K562 (cell line): Measurements from ENCODE around the gene FAM53C. TPM values are rescaled to one million over a fixed set of nuclear protein-coding genes. Genes with fewer than 3 reads are reported as not detected.

ENCODE experiments used
- FOXM1 ChIP-seq, 2 experiments: fragments of 450-650 bp in 1 of 2; sonication (generic) in 1 of 2; formaldehyde crosslinking in 1 of 2; IDR thresholded peaks; 2 replicates each; pipeline versions ENCODE4 v1.6.1 to v1.9.0; 2017 to 2022; ENCODE audit warnings: low read depth in 2 of 2, mild to moderate bottlenecking in 2 of 2, missing genetic modification reagents in 1 of 2, moderate library complexity in 1 of 2
- HNRNPUL1 ChIP-seq: fragments of 200-400 bp; formaldehyde crosslinking; IDR thresholded peaks from 2 replicates; pipeline ENCODE4 v1.6.1; 2017; ENCODE audit warnings: low read length
- ILF3 ChIP-seq: fragments of 450-650 bp; IDR thresholded peaks from 2 replicates; pipeline ENCODE4 v1.6.1; 2018; ENCODE audit warnings: antibody characterized with exemption, mild to moderate bottlenecking, moderate library complexity, borderline replicate concordance
- MBD1 ChIP-seq: fragments of 250-450 bp; sonication (Bioruptor Pico); IDR thresholded peaks from 2 replicates; pipeline ENCODE4 v1.8.0; 2022; ENCODE audit warnings: inconsistent platforms
- MBD2 ChIP-seq: sonication (generic); IDR thresholded peaks from 2 replicates; pipeline ENCODE4 v1.6.1; 2016; ENCODE audit warnings: low read depth, borderline replicate concordance
- MTA1 ChIP-seq: fragments of 450-650 bp; IDR thresholded peaks from 2 replicates; pipeline ENCODE4 v1.6.1; 2017; ENCODE audit warnings: borderline replicate concordance
- NR2C1 ChIP-seq, 2 experiments: fragments of 450-650 bp; IDR thresholded peaks; 2 replicates each; pipeline ENCODE4 v1.6.1; 2017; ENCODE audit warnings: mild to moderate bottlenecking in 2 of 2, antibody characterized with exemption in 1 of 2, inconsistent platforms in 1 of 2, missing compliant biosample characterization in 1 of 2, missing genetic modification characterization in 1 of 2
- TGIF2 ChIP-seq: sonication (generic); formaldehyde crosslinking; IDR thresholded peaks from 2 replicates; pipeline ENCODE4 v1.8.1; 2022; ENCODE audit warnings: mild to moderate bottlenecking, missing genetic modification reagents, moderate library complexity
- ZNF12 ChIP-seq: sonication (generic); formaldehyde crosslinking; IDR thresholded peaks from 2 replicates; pipeline ENCODE4 v1.4.0; 2020; ENCODE audit warnings: mild to moderate bottlenecking, missing genetic modification reagents
- ZNF24 ChIP-seq: fragments of 450-650 bp; IDR thresholded peaks from 2 replicates; pipeline ENCODE4 v1.6.1; 2016
- ZNF263 ChIP-seq: sonication (generic); formaldehyde crosslinking; IDR thresholded peaks from 2 replicates; pipeline ENCODE4 v1.8.0; 2022; ENCODE audit warnings: mild to moderate bottlenecking, missing genetic modification reagents, borderline replicate concordance
- ZNF395 ChIP-seq: fragments of 200-800 bp; sonication (Bioruptor generic); IDR thresholded peaks from 2 replicates; pipeline ENCODE4 v1.6.1; 2017; ENCODE audit warnings: missing genetic modification characterization, missing compliant biosample characterization
- ZNF445 ChIP-seq: fragments of 250-450 bp; sonication (Bioruptor Pico); IDR thresholded peaks from 2 replicates; pipeline ENCODE4 v1.4.0; 2020; ENCODE audit warnings: low read depth, mild to moderate bottlenecking, moderate library complexity
- ZNF583 ChIP-seq: fragments of 250-450 bp; sonication (Bioruptor Pico); IDR thresholded peaks from 2 replicates; pipeline ENCODE4 v1.4.0; 2020
- ZNF699 ChIP-seq: fragments of 250-450 bp; sonication (Bioruptor Pico); IDR thresholded peaks from 2 replicates; pipeline ENCODE4 v1.8.0; 2021; ENCODE audit warnings: mild to moderate bottlenecking, moderate library complexity; ENCODE audit not compliant: insufficient replicate concordance
- polyA plus RNA-seq, 8 experiments: library from polyadenylated mRNA; depleted of rRNA in 4 of 8; stranded (reverse) in 5 of 8; unstranded in 3 of 8; fragments of >200 nt; fragmentation: Nextera tagmentation in 2 of 8; fragmentation: Illumina TruSeq in 1 of 8; extraction: Ambion mirVana in 2 of 8; extraction: Trizol in 1 of 8; gene quantifications; 2 replicates each; pipeline versions ENCODE4 v1.2.1 to v1.2.3, GENCODE V29; 2011 to 2014; ENCODE audit warnings: inconsistent platforms in 1 of 8, missing spikeins in 1 of 8
- total RNA-seq, 7 experiments: library from RNA; depleted of rRNA in 6 of 7; stranded (reverse); fragments of >200 nt in 6 of 7; fragmentation: Illumina TruSeq in 2 of 7; extraction: Trizol in 2 of 7; gene quantifications; 2 replicates each; pipeline versions ENCODE4 v1.2.1 to v1.2.3, GENCODE V29; 2011 to 2021; ENCODE audit warnings: low replicate concordance in 1 of 7
- TF ChIP-seq, protein P1 (sequence below): fragments of 450-650 bp; IDR thresholded peaks from 2 replicates; pipeline ENCODE4 v1.7.0; 2016; ENCODE audit warnings: borderline replicate concordance
- TF ChIP-seq, protein P2 (sequence below): fragments of 450-650 bp; formaldehyde crosslinking; IDR thresholded peaks from 2 replicates; pipeline ENCODE4 v1.4.0; 2020; ENCODE audit warnings: mild to moderate bottlenecking
- TF ChIP-seq, protein P3 (sequence below), 2 experiments: IDR thresholded peaks; 2 replicates each; pipeline ENCODE4 v1.6.1; 2012; ENCODE audit warnings: improper control_type of control experiment in 2 of 2, low read depth in 2 of 2, low read length in 2 of 2, borderline replicate concordance in 1 of 2

Gene FAM53C
- total and polyA plus RNA-seq, 9 of the 15 experiments (the other 6 are each of a cell fraction or from before 2014, with no cell fraction given): 9.7 to 38.5 (median 25.2) TPM

DNA sequence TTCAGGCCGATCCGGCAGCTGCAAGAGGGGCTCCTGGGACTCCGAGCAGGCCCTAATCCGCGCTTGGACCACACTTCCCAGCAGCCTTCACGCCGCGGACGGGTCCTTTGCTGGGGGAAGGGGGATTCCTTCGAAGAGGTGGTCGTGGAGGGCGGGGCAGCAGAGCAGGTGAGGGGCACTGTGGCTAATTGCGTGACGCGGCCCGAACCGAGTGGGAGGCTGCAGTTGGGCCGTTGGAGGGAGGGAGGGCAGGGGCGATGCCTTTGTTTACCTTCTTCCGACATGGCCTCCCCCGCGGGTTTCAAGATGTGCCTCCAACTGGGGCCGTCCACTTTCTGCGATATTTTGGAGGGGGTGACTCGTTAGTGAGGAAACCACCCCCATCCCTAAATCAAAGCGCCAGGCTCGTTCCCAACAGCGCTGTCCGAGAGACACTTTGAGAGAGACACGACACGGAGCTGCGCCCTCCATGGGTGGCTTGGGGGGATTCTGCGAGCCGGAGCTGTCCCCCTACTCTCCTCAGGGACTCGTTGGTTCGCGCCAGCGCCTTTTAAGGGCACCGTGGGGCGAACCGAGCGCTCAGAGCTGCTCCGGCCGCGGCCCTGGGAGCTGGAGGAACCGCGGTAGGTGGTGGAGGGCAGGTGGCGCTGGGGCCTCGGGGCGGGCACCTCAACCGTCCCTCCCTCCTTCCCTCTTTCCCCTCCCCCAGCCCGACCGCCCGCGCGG is at the start of gene FAM53C (continued):
- no peak for TF ChIP-seq MBD1 (CRISPR knock-in tag)
- TF ChIP-seq, protein P1, sequence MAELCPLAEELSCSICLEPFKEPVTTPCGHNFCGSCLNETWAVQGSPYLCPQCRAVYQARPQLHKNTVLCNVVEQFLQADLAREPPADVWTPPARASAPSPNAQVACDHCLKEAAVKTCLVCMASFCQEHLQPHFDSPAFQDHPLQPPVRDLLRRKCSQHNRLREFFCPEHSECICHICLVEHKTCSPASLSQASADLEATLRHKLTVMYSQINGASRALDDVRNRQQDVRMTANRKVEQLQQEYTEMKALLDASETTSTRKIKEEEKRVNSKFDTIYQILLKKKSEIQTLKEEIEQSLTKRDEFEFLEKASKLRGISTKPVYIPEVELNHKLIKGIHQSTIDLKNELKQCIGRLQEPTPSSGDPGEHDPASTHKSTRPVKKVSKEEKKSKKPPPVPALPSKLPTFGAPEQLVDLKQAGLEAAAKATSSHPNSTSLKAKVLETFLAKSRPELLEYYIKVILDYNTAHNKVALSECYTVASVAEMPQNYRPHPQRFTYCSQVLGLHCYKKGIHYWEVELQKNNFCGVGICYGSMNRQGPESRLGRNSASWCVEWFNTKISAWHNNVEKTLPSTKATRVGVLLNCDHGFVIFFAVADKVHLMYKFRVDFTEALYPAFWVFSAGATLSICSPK: no peak
- peak; percentile 99 for TF ChIP-seq MBD2
- 0 out of 2 replicates have a peak, but pooled peaks have one; percentile 44 for TF ChIP-seq ZNF263
- TF ChIP-seq FOXM1 (IDR thresholded peaks at IDR 0.05; ENCODE audit: low read depth): peak; percentile 100
- TF ChIP-seq FOXM1 (CRISPR knock-in tag; IDR thresholded peaks at IDR 0.05; ENCODE audit: low read depth): no peak; the same call in 1 of the 2 replicates
- TF ChIP-seq ZNF395 (CRISPR knock-in tag): peak; percentile 8; the same call in 1 of the 2 replicates
- TF ChIP-seq TGIF2 (CRISPR knock-in tag): no peak
- no peak for TF ChIP-seq HNRNPUL1
- TF ChIP-seq ILF3: peak; percentile 90; the same call in 1 of the 2 replicates
- 0 out of 2 replicates have a peak, but pooled peaks have one; percentile 62 for TF ChIP-seq ZNF24
- TF ChIP-seq, protein P2, sequence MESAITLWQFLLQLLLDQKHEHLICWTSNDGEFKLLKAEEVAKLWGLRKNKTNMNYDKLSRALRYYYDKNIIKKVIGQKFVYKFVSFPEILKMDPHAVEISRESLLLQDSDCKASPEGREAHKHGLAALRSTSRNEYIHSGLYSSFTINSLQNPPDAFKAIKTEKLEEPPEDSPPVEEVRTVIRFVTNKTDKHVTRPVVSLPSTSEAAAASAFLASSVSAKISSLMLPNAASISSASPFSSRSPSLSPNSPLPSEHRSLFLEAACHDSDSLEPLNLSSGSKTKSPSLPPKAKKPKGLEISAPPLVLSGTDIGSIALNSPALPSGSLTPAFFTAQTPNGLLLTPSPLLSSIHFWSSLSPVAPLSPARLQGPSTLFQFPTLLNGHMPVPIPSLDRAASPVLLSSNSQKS (CRISPR knock-in tag): no peak
- TF ChIP-seq ZNF583 (CRISPR knock-in tag): no peak
- TF ChIP-seq, protein P3, sequence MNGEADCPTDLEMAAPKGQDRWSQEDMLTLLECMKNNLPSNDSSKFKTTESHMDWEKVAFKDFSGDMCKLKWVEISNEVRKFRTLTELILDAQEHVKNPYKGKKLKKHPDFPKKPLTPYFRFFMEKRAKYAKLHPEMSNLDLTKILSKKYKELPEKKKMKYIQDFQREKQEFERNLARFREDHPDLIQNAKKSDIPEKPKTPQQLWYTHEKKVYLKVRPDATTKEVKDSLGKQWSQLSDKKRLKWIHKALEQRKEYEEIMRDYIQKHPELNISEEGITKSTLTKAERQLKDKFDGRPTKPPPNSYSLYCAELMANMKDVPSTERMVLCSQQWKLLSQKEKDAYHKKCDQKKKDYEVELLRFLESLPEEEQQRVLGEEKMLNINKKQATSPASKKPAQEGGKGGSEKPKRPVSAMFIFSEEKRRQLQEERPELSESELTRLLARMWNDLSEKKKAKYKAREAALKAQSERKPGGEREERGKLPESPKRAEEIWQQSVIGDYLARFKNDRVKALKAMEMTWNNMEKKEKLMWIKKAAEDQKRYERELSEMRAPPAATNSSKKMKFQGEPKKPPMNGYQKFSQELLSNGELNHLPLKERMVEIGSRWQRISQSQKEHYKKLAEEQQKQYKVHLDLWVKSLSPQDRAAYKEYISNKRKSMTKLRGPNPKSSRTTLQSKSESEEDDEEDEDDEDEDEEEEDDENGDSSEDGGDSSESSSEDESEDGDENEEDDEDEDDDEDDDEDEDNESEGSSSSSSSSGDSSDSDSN (IDR thresholded peaks at IDR 0.05; ENCODE audit: borderline replicate concordance in 1 of 2, low read depth in 2 of 2, low read length in 2 of 2): no peak
- peak; percentile 38; the same call in 1 of the 2 replicates for TF ChIP-seq ZNF12 (CRISPR knock-in tag)
- TF ChIP-seq NR2C1 (IDR thresholded peaks at IDR 0.05): 0 out of 2 replicates have a peak, but pooled peaks have one; percentile 24
- TF ChIP-seq NR2C1 (tag; IDR thresholded peaks at IDR 0.05): no peak
- TF ChIP-seq ZNF445 (CRISPR knock-in tag): no peak
- TF ChIP-seq ZNF699 (CRISPR knock-in tag): no peak
- no peak for TF ChIP-seq MTA1
